Astrocyte (in vitro differentiated cells and primary cell): ENCODE data around the gene OR8K1. TPM values are rescaled to one million over a fixed set of nuclear protein-coding genes. Genes with fewer than 3 reads are reported as not detected.

Experiments used
- DNase-seq: peaks from one replicate; pipeline ENCODE4 v3.0.0-alpha.2; 2010; ENCODE audit warnings: low read depth
- FAIRE-seq: peaks from 2 replicates; lab custom pipeline; 2011; peaks lifted over from hg19 to GRCh38; lab: Jason Lieb, UNC
- H2AFZ ChIP-seq: 2 replicates; pipeline ENCODE4 v1.6.0; 2012; ENCODE audit warnings: low read depth, low read length, inconsistent platforms
- H3K27ac ChIP-seq: 2 replicates; pipeline ENCODE4 v1.5.1; 2011; ENCODE audit warnings: low read depth, low read length, inconsistent platforms
- H3K27me3 ChIP-seq: 2 replicates; pipeline ENCODE4 v1.6.0; 2011; ENCODE audit warnings: low read length, inconsistent platforms; ENCODE audit not compliant: insufficient read depth
- H3K36me3 ChIP-seq: 2 replicates; pipeline ENCODE4 v1.5.1; 2011; ENCODE audit warnings: low read length, inconsistent platforms; ENCODE audit not compliant: insufficient read depth
- H3K4me1 ChIP-seq: 2 replicates; pipeline ENCODE4 v1.5.1; 2011; ENCODE audit warnings: low read length, inconsistent platforms; ENCODE audit not compliant: insufficient read depth
- H3K4me2 ChIP-seq: 2 replicates; pipeline ENCODE4 v1.6.0; 2012; ENCODE audit warnings: low read length, inconsistent platforms
- H3K4me3 ChIP-seq: 2 replicates; pipeline ENCODE4 v1.5.1; 2011; ENCODE audit warnings: low read depth, mild to moderate bottlenecking, low read length, inconsistent platforms; ENCODE audit not compliant: insufficient read depth
- H3K79me2 ChIP-seq: 2 replicates; pipeline ENCODE4 v1.6.0; 2012; ENCODE audit warnings: mild to moderate bottlenecking, low read length, inconsistent platforms; ENCODE audit not compliant: insufficient read depth
- H3K9ac ChIP-seq: 2 replicates; pipeline ENCODE4 v1.6.0; 2012; ENCODE audit warnings: mild to moderate bottlenecking, low read length, inconsistent platforms
- H3K9me3 ChIP-seq: 2 replicates; pipeline ENCODE4 v1.5.1; 2012; ENCODE audit warnings: low read depth, mild to moderate bottlenecking, low read length, inconsistent platforms; ENCODE audit not compliant: insufficient read depth
- H4K20me1 ChIP-seq: 2 replicates; pipeline ENCODE4 v1.6.0; 2012; ENCODE audit warnings: low read length, inconsistent platforms; ENCODE audit not compliant: insufficient read depth
- H3K27ac Mint-ChIP-seq: one replicate; pipeline ENCODE4 v1.8.0; 2021; ENCODE audit warnings: mild to moderate bottlenecking, mixed read lengths; ENCODE audit not compliant: unreplicated experiment
- H3K27me3 Mint-ChIP-seq: one replicate; pipeline ENCODE4 v1.8.0; 2021; ENCODE audit warnings: low read depth, mixed read lengths; ENCODE audit not compliant: unreplicated experiment
- H3K36me3 Mint-ChIP-seq: one replicate; pipeline ENCODE4 v1.8.0; 2021; ENCODE audit warnings: low read depth, mixed read lengths; ENCODE audit not compliant: unreplicated experiment
- H3K4me1 Mint-ChIP-seq: one replicate; pipeline ENCODE4 v1.8.0; 2021; ENCODE audit warnings: low read depth, mixed read lengths; ENCODE audit not compliant: unreplicated experiment
- H3K4me3 Mint-ChIP-seq: one replicate; pipeline ENCODE4 v1.8.0; 2021; ENCODE audit warnings: mild to moderate bottlenecking, moderate library complexity, mixed read lengths; ENCODE audit not compliant: unreplicated experiment
- H3K9me3 Mint-ChIP-seq: one replicate; pipeline ENCODE4 v1.8.0; 2021; ENCODE audit warnings: mild to moderate bottlenecking, mixed read lengths; ENCODE audit not compliant: unreplicated experiment
- EZH2 ChIP-seq: IDR thresholded peaks from 2 replicates; pipeline ENCODE4 v1.6.1; 2012; ENCODE audit warnings: mild to moderate bottlenecking, low read length, inconsistent platforms; ENCODE audit not compliant: insufficient read depth
- total RNA-seq: library from RNA; stranded (reverse); gene quantifications from 2 replicates; pipeline ENCODE4 v1.2.1, GENCODE V29; 2021
- TF ChIP-seq, protein P1 (sequence below): IDR thresholded peaks from 2 replicates; pipeline ENCODE4 v1.5.1; 2011; ENCODE audit warnings: low read depth, mild to moderate bottlenecking, inconsistent platforms, low read length, moderate library complexity; ENCODE audit not compliant: insufficient read depth

The OR8K1 gene
- total RNA-seq, 1 donor from 2014 or later: not detected

DNA sequence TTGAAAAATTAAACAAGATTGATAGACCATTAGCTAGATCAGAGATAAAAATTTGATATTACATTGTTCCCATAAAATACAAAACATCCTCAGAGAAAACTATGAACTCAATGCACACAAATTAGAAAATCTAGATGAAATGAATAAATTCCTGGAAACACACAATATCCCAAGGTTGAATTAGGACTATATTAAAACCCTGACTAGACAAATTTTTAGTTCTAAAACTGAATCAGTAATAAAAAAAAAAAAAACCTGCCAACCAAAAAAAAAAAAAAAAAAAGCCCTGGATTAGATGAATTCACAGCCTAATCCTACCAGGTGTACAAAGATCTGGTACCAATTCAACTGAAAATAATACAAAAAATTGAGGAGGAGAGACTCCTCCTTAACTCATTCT, 5.5 kb upstream of the OR8K1 start:
- no peak overlapping the region for H3K4me3 ChIP-seq
- no peak overlapping the region for H3K27ac Mint-ChIP-seq
- no peaks in the 10 kb centered on the region for H3K9me3 ChIP-seq
- no peaks in the 10 kb centered on the region for H3K4me1 ChIP-seq
- no peaks in the 10 kb centered on the region for H3K4me1 Mint-ChIP-seq
- FAIRE-seq: no peak
- H3K79me2 ChIP-seq: no peaks in the 10 kb centered on the region
- H3K27me3 Mint-ChIP-seq: no peaks in the 10 kb centered on the region
- no peak overlapping the region for H3K9ac ChIP-seq
- no peak overlapping the region for H3K27ac ChIP-seq
- no peak overlapping the region for H2AFZ ChIP-seq
- no peaks in the 10 kb centered on the region for H4K20me1 ChIP-seq
- H3K36me3 ChIP-seq: no peaks in the 10 kb centered on the region
- no peak overlapping the region for H3K4me2 ChIP-seq
- H3K9me3 Mint-ChIP-seq: no peaks in the 10 kb centered on the region
- H3K36me3 Mint-ChIP-seq: no peaks in the 10 kb centered on the region
- no peaks in the 10 kb centered on the region for H3K27me3 ChIP-seq
- no peak for DNase-seq
- H3K4me3 Mint-ChIP-seq: no peak overlapping the region
- TF ChIP-seq, protein P1, sequence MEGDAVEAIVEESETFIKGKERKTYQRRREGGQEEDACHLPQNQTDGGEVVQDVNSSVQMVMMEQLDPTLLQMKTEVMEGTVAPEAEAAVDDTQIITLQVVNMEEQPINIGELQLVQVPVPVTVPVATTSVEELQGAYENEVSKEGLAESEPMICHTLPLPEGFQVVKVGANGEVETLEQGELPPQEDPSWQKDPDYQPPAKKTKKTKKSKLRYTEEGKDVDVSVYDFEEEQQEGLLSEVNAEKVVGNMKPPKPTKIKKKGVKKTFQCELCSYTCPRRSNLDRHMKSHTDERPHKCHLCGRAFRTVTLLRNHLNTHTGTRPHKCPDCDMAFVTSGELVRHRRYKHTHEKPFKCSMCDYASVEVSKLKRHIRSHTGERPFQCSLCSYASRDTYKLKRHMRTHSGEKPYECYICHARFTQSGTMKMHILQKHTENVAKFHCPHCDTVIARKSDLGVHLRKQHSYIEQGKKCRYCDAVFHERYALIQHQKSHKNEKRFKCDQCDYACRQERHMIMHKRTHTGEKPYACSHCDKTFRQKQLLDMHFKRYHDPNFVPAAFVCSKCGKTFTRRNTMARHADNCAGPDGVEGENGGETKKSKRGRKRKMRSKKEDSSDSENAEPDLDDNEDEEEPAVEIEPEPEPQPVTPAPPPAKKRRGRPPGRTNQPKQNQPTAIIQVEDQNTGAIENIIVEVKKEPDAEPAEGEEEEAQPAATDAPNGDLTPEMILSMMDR: no peak
- no peak for TF ChIP-seq EZH2

DNA sequence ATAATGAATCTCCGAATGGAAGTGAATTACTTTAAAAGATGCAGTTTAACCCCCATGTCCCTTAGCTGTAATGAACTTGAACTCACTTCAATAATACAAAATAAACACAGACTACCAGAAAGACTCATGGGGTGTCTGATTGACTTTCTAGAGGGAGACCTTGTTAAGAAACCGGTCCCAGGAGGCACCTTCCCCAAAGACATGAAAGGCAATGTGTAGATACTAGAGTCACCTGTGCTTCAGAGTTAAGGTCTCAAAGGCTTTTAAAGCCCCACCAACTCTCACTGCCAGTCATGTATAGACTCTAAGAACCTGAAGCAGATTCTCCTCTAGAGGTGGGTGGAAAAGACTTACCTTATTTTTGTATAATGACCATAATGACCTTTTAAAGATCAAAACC, 8.2 kb downstream of the OR8K1 start, which contains the start of gene OR8J1:
OR8J1 (plus strand) TSS at position 301 of the 400 bp plus-strand sequence. CDS start 5,956 bp downstream, outside the sequence.
- Mint-ChIP-seq H3K27me3 (no peaks in the 10 kb centered on the region), H3K4me1 (peaks cover 2% of the 10 kb centered on the region), H3K36me3 (no peaks in the 10 kb centered on the region), H3K27ac (no peak within 1 kb of the TSS), H3K4me3 (no peak within 1 kb of the TSS), H3K9me3 (no peaks in the 10 kb centered on the region)
- Histone ChIP-seq H2AFZ (no peak within 1 kb of the TSS), H3K9me3 (peaks cover 3% of the 10 kb centered on the region), H3K79me2 (no peaks in the 10 kb centered on the region), H3K4me3 (no peak within 1 kb of the TSS), H3K4me2 (no peak within 1 kb of the TSS), H3K9ac (no peak within 1 kb of the TSS), H3K36me3 (no peaks in the 10 kb centered on the region), H3K27me3 (no peaks in the 10 kb centered on the region), H3K27ac (no peak within 1 kb of the TSS), H3K4me1 (no peaks in the 10 kb centered on the region), H4K20me1 (no peaks in the 10 kb centered on the region)
- FAIRE-seq (no peak), DNase-seq (no peak)
- TF ChIP-seq, protein P1: no peak
- no peak for TF ChIP-seq EZH2

DNA sequence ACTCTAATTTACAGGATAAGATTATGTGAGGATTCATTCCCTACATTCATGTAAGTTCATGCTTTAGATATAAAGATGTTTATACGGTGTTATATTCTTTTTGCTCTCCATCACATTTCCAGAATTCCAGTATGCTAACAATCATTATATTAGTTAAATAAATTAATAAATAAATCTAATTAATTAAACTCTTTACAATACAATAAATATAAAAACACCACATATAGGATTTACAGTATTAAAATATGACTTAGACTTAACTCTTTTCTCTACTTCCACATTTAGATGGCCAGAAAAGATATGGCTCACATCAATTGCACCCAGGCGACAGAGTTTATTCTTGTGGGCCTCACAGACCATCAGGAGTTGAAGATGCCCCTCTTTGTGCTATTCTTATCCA, 29.5 kb downstream of the OR8K1 start, which contains the start of gene OR8U1:
OR8U1 (plus strand) TSS at position 301 of the 400 bp plus-strand sequence; CDS start at position 301, 0 bp downstream.
- no peaks in the 10 kb centered on the region for H3K27me3 Mint-ChIP-seq
- no peak within 1 kb of the TSS for H3K27ac Mint-ChIP-seq
- no peak within 1 kb of the TSS for H3K4me3 ChIP-seq
- H3K79me2 ChIP-seq: no peaks in the 10 kb centered on the region
- H3K4me1 Mint-ChIP-seq: no peaks in the 10 kb centered on the region
- DNase-seq: no peak
- no peak within 1 kb of the TSS for H3K9ac ChIP-seq
- no peaks in the 10 kb centered on the region for H3K9me3 ChIP-seq
- TF ChIP-seq, protein P1: no peak
- no peak for TF ChIP-seq EZH2
- no peaks in the 10 kb centered on the region for H3K27me3 ChIP-seq
- no peaks in the 10 kb centered on the region for H3K36me3 Mint-ChIP-seq
- FAIRE-seq: no peak
- H4K20me1 ChIP-seq: no peaks in the 10 kb centered on the region
- H3K27ac ChIP-seq: no peak within 1 kb of the TSS
- H3K4me1 ChIP-seq: no peaks in the 10 kb centered on the region
- H2AFZ ChIP-seq: no peak within 1 kb of the TSS
- no peak within 1 kb of the TSS for H3K4me3 Mint-ChIP-seq
- H3K9me3 Mint-ChIP-seq: no peaks in the 10 kb centered on the region
- H3K4me2 ChIP-seq: no peak within 1 kb of the TSS
- no peaks in the 10 kb centered on the region for H3K36me3 ChIP-seq
